SK-N-SH (cell line): Measurements from ENCODE around the gene RNF4. TPM values are rescaled to one million over a fixed set of nuclear protein-coding genes. Genes with fewer than 3 reads are reported as not detected.

Experiments used
- CTCF ChIA-PET: fragments of 300-600, 350-600 bp; formaldehyde crosslinking; extraction: SDS; loops from one replicate; lab custom pipeline; 2021; lab: Yijun Ruan, JAX
- POLR2A ChIA-PET: fragments of 350-600 bp; sonication (Branson Sonifier 250); formaldehyde crosslinking; extraction: SDS; loops from one replicate; lab custom pipeline; 2020; ENCODE audit warnings: antibody characterized with exemption, inconsistent platforms; lab: Yijun Ruan, JAX
- DNase-seq: peaks from one replicate; pipeline ENCODE4 v3.0.0; 2012
- H2AFZ ChIP-seq: fragments of 200-600 bp; sonication (generic); 2 replicates; pipeline ENCODE4 v1.8.1; 2016; ENCODE audit warnings: antibody characterized with exemption, mild to moderate bottlenecking, low read depth
- H3F3A ChIP-seq: fragments of 200-600 bp; sonication (generic); replicated peaks from 2 replicates; pipeline ENCODE3; 2016; ENCODE audit warnings: antibody characterized with exemption, mild to moderate bottlenecking; ENCODE audit not compliant: insufficient read depth
- H3K27ac ChIP-seq, 2 experiments: fragments of 200-500 bp in 1 of 2; fragments of 200-600 bp in 1 of 2; sonication (Bioruptor generic) in 1 of 2; sonication (generic), shearing (Covaris generic) in 1 of 2; 2 replicates each; pipeline versions ENCODE4 v1.5.1 to v1.6.1; 2014 to 2016; ENCODE audit warnings: low read depth in 2 of 2, inconsistent platforms in 1 of 2, low read length in 1 of 2, mild to moderate bottlenecking in 1 of 2, mixed read lengths in 1 of 2
- H3K27me3 ChIP-seq: fragments of 200-600 bp; sonication (generic), shearing (Covaris generic); 2 replicates; pipeline ENCODE4 v1.6.1; 2016; ENCODE audit warnings: mixed run types; ENCODE audit not compliant: insufficient read depth
- H3K36me3 ChIP-seq, 2 experiments: fragments of 200-500 bp in 1 of 2; fragments of 200-600 bp in 1 of 2; sonication (Bioruptor generic) in 1 of 2; sonication (generic) in 1 of 2; replicated peaks in 1 of 2; 2 replicates each; pipeline versions ENCODE3 to v1.5.1; 2014 to 2016; ENCODE audit warnings: low read length in 1 of 2, mild to moderate bottlenecking in 1 of 2; ENCODE audit not compliant: insufficient read depth in 2 of 2, control insufficient read depth in 1 of 2
- H3K4me1 ChIP-seq, 2 experiments: fragments of 200-500 bp in 1 of 2; fragments of 200-600 bp in 1 of 2; sonication (Bioruptor generic) in 1 of 2; sonication (generic), shearing (Covaris generic) in 1 of 2; 2 replicates each; pipeline versions ENCODE4 v1.5.1 to v1.6.1; 2014 to 2016; ENCODE audit warnings: low read depth in 1 of 2, low read length in 1 of 2, mixed run types in 1 of 2; ENCODE audit not compliant: insufficient read depth in 2 of 2, control insufficient read depth in 1 of 2
- H3K4me2 ChIP-seq: fragments of 200-600 bp; sonication (generic), shearing (Covaris generic); 2 replicates; pipeline ENCODE4 v1.6.1; 2017; ENCODE audit warnings: mixed run types
- H3K4me3 ChIP-seq, 2 experiments: fragments of 200-500 bp in 1 of 2; fragments of 200-600 bp in 1 of 2; sonication (Bioruptor generic) in 1 of 2; sonication (generic), shearing (Covaris generic) in 1 of 2; 2 replicates each; pipeline versions ENCODE4 v1.5.1 to v1.8.1; 2014 to 2016; ENCODE audit warnings: low read depth in 2 of 2, inconsistent platforms in 1 of 2, low read length in 1 of 2, mild to moderate bottlenecking in 1 of 2, mixed read lengths in 1 of 2, moderate library complexity in 1 of 2
- H3K79me2 ChIP-seq: fragments of 200-600 bp; sonication (generic); 2 replicates; pipeline ENCODE4 v1.8.1; 2017; ENCODE audit warnings: mild to moderate bottlenecking; ENCODE audit not compliant: insufficient read depth
- H3K9ac ChIP-seq: fragments of 200-600 bp; sonication (generic); 2 replicates; pipeline ENCODE4 v1.6.1; 2017; ENCODE audit warnings: mixed run types
- H3K9me2 ChIP-seq: fragments of 200-600 bp; sonication (generic); 2 replicates; pipeline ENCODE4 v1.6.1; 2017; ENCODE audit warnings: mixed run types
- H3K9me3 ChIP-seq: fragments of 200-600 bp; sonication (generic); 2 replicates; pipeline ENCODE4 v1.6.1; 2017; ENCODE audit warnings: mixed run types, mild to moderate bottlenecking, moderate library complexity
- H4K20me1 ChIP-seq: fragments of 200-600 bp; sonication (generic); 2 replicates; pipeline ENCODE4 v1.6.1; 2017; ENCODE audit warnings: mild to moderate bottlenecking, mixed run types; ENCODE audit not compliant: insufficient read depth
- CTCF ChIP-seq: fragments of 200-600 bp; sonication (generic); IDR thresholded peaks from 2 replicates; pipeline ENCODE4 v1.6.1; 2017; ENCODE audit warnings: antibody characterized with exemption, mild to moderate bottlenecking, moderate library complexity
- ELF1 ChIP-seq: IDR thresholded peaks from 2 replicates; pipeline ENCODE4 v1.4.0; 2012
- EP300 ChIP-seq, 2 experiments: IDR thresholded peaks; 2 replicates each; pipeline versions ENCODE4 v1.4.0 to v1.6.1; 2012; ENCODE audit warnings: borderline replicate concordance in 1 of 2, low read depth in 1 of 2, low read length in 1 of 2
- EZH2phosphoT487 ChIP-seq: fragments of 200-600 bp; sonication (generic); IDR thresholded peaks from 2 replicates; pipeline ENCODE4 v1.6.1; 2017; ENCODE audit warnings: low read depth, mixed run types, mild to moderate bottlenecking, antibody characterized with exemption, moderate library complexity, borderline replicate concordance
- GABPA ChIP-seq: IDR thresholded peaks from 2 replicates; pipeline ENCODE4 v1.4.0; 2012; ENCODE audit warnings: low read depth, mild to moderate bottlenecking
- JUND ChIP-seq: IDR thresholded peaks from 2 replicates; pipeline ENCODE4 v1.4.0; 2012
- MAX ChIP-seq: IDR thresholded peaks from 2 replicates; pipeline ENCODE4 v1.4.0; 2012; ENCODE audit warnings: low read depth
- REST ChIP-seq: IDR thresholded peaks from 2 replicates; pipeline ENCODE4 v1.6.1; 2012; ENCODE audit warnings: mild to moderate bottlenecking, low read depth, low read length, moderate library complexity
- RXRA ChIP-seq: IDR thresholded peaks from 2 replicates; pipeline ENCODE4 v1.4.0; 2012; ENCODE audit warnings: low read depth, mild to moderate bottlenecking, borderline replicate concordance
- TAF1 ChIP-seq: IDR thresholded peaks from 2 replicates; pipeline ENCODE4 v1.6.1; 2012; ENCODE audit warnings: low read depth, mild to moderate bottlenecking, low read length, moderate library complexity, borderline replicate concordance
- TEAD4 ChIP-seq: IDR thresholded peaks from 2 replicates; pipeline ENCODE4 v1.4.0; 2012; ENCODE audit warnings: mild to moderate bottlenecking, borderline replicate concordance; ENCODE audit not compliant: insufficient read depth
- WGBS: methylation state at CpG from one replicate; pipeline ENCODE4 v1.1.6; 2017; ENCODE audit warnings: low lambda C conversion rate; 5-methylcytosine and 5-hydroxymethylcytosine counted together
- polyA plus RNA-seq, 3 experiments: library from polyadenylated mRNA; depleted of rRNA; stranded (reverse); fragments of >200 nt; gene quantifications; 2 replicates each; pipeline ENCODE4 v1.2.3, GENCODE V29; 2012
- TF ChIP-seq, protein P1 (sequence below): fragments of 150-350 bp; IDR thresholded peaks from 2 replicates; pipeline ENCODE4 v1.6.1; 2016; ENCODE audit warnings: mild to moderate bottlenecking, low read depth, low read length

The RNF4 gene
- polyA plus RNA-seq, 1 of the 3 experiments (the other 2 are of a cell fraction) = 60.7 TPM

GRCh38 chr4:2497931-2498330 is 29.0 kb downstream of the RNF4 start:
- Histone ChIP-seq H3K4me2 (no peak overlapping the region), H3K9ac (no peak overlapping the region), H3K4me3 (no peak overlapping the region), H3F3A (peaks cover 15% of the 10 kb centered on the region), H3K27me3 (no peaks in the 10 kb centered on the region), H3K9me2 (no peaks in the 10 kb centered on the region), H4K20me1 (peaks cover 40% of the 10 kb centered on the region), H3K27ac (no peak overlapping the region), H3K4me1 (peaks cover 0 to 9% of the 10 kb centered on the region in 2 experiments; a peak in 1 of 4 replicates), H3K79me2 (peaks cover 92% of the 10 kb centered on the region), H3K36me3 (peaks cover 45 to 58% of the 10 kb centered on the region in 2 experiments), H3K9me3 (no peaks in the 10 kb centered on the region), H2AFZ (no peak overlapping the region)
- no peak for DNase-seq
- CTCF ChIA-PET = interaction anchor here (0.8 to 1.2 kb wide), 3 partner anchors 35 to 278 kb away, joined by 3 read pairs; no protein-coding TSS in a partner anchor
- 95% methylated on average over 9 of the region's 9 CpGs for WGBS
- POLR2A ChIA-PET = no interaction called here
- TF ChIP-seq JUND = no peak
- TF ChIP-seq RXRA = no peak
- no peak for TF ChIP-seq REST
- no peak for TF ChIP-seq EZH2phosphoT487
- no peak for TF ChIP-seq ELF1
- no peak for TF ChIP-seq GABPA
- TF ChIP-seq TEAD4 = no peak

- Histone ChIP-seq H4K20me1 (peaks cover 39% of the 10 kb centered on the region), H3K27me3 (no peaks in the 10 kb centered on the region), H3K9me3 (no peaks in the 10 kb centered on the region), H3K9me2 (no peaks in the 10 kb centered on the region), H3K79me2 (peaks cover 88% of the 10 kb centered on the region), H3K4me2 (no peak overlapping the region), H3K4me3 (no peak overlapping the region), H3K9ac (no peak overlapping the region), H3K4me1 (peaks cover 0 to 9% of the 10 kb centered on the region in 2 experiments; a peak in 1 of 4 replicates), H2AFZ (no peak overlapping the region), H3K36me3 (peaks cover 39 to 56% of the 10 kb centered on the region in 2 experiments), H3F3A (peaks cover 5% of the 10 kb centered on the region), H3K27ac (no peak overlapping the region)
- ChIA-PET CTCF (no interaction called here), POLR2A (no interaction called here)
- TF ChIP-seq, protein P1, sequence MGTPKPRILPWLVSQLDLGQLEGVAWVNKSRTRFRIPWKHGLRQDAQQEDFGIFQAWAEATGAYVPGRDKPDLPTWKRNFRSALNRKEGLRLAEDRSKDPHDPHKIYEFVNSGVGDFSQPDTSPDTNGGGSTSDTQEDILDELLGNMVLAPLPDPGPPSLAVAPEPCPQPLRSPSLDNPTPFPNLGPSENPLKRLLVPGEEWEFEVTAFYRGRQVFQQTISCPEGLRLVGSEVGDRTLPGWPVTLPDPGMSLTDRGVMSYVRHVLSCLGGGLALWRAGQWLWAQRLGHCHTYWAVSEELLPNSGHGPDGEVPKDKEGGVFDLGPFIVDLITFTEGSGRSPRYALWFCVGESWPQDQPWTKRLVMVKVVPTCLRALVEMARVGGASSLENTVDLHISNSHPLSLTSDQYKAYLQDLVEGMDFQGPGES = no peak
- TF ChIP-seq CTCF = no peak
- no peak for TF ChIP-seq TAF1
- TF ChIP-seq EP300 (IDR thresholded peaks at IDR 0.05; ENCODE audit: borderline replicate concordance in 1 of 2, low read depth in 1 of 2, low read length in 1 of 2) = no peak
- TF ChIP-seq MAX = no peak
- DNase-seq = no peak
- 87% methylated on average over 2 of the region's 2 CpGs for WGBS
Observed at GRCh38 chr4:2500547-2500946, 31.6 kb downstream of the RNF4 start.
